Keratinocyte (primary cell): ENCODE measurements around the gene POP4. TPM values are rescaled to one million over a fixed set of nuclear protein-coding genes. Genes with fewer than 3 reads are reported as not detected.

Experiments
- DNase-seq: peaks from one replicate; pipeline ENCODE4 v3.0.0-alpha.2; 2011; ENCODE audit warnings: low read depth, missing footprints, low spot score
- FAIRE-seq: peaks from 2 replicates; lab custom pipeline; 2011; peaks lifted over from hg19 to GRCh38; lab: Jason Lieb, UNC
- H2AFZ ChIP-seq: 2 replicates; pipeline ENCODE4 v1.6.0; 2012; ENCODE audit warnings: low read length, control low read depth, inconsistent platforms; ENCODE audit not compliant: control insufficient read depth
- H3K27ac ChIP-seq: 2 replicates; pipeline ENCODE4 v1.5.1; 2011; ENCODE audit warnings: low read length; ENCODE audit not compliant: control insufficient read depth, insufficient read depth
- H3K27me3 ChIP-seq: 3 replicates; pipeline ENCODE4 v1.6.0; 2011; ENCODE audit warnings: low read length; ENCODE audit not compliant: control insufficient read depth, insufficient read depth; ENCODE audit errors: extremely low read depth
- H3K36me3 ChIP-seq, 2 experiments: 2 replicates in 1 of 2; 3 replicates in 1 of 2; pipeline ENCODE4 v1.5.1; 2011; ENCODE audit warnings: low read length in 2 of 2, mild to moderate bottlenecking in 1 of 2; ENCODE audit not compliant: control insufficient read depth in 2 of 2, insufficient read depth in 2 of 2; ENCODE audit errors: extremely low read depth in 1 of 2
- H3K4me1 ChIP-seq: 3 replicates; pipeline ENCODE4 v1.5.1; 2011; ENCODE audit warnings: low read length; ENCODE audit not compliant: control insufficient read depth, insufficient read depth; ENCODE audit errors: extremely low read depth
- H3K4me2 ChIP-seq: 3 replicates; pipeline ENCODE4 v1.6.0; 2011; ENCODE audit warnings: low read depth, low read length; ENCODE audit not compliant: control insufficient read depth, insufficient read depth; ENCODE audit errors: extremely low read depth
- H3K4me3 ChIP-seq, 3 experiments: fragments of 200-600 bp in 1 of 3; sonication (generic) in 1 of 3; 2 replicates in 2 of 3; 3 replicates in 1 of 3; pipeline ENCODE4 v1.5.1; 2011 to 2016; ENCODE audit warnings: low read length in 3 of 3, mild to moderate bottlenecking in 3 of 3, control low read depth in 2 of 3, inconsistent platforms in 1 of 3, low read depth in 1 of 3, mixed read lengths in 1 of 3, mixed run types in 1 of 3, moderate library complexity in 1 of 3; ENCODE audit not compliant: control insufficient read depth in 2 of 3, insufficient read depth in 2 of 3; ENCODE audit errors: extremely low read depth in 1 of 3
- H3K79me2 ChIP-seq: 2 replicates; pipeline ENCODE4 v1.6.0; 2012; ENCODE audit warnings: low read length; ENCODE audit not compliant: control insufficient read depth, insufficient read depth
- H3K9ac ChIP-seq: 3 replicates; pipeline ENCODE4 v1.6.0; 2011; ENCODE audit warnings: low read length; ENCODE audit not compliant: control insufficient read depth, insufficient read depth; ENCODE audit errors: extremely low read depth
- H3K9me1 ChIP-seq: 3 replicates; pipeline ENCODE4 v1.6.0; 2011; ENCODE audit warnings: low read length; ENCODE audit not compliant: control insufficient read depth, insufficient read depth; ENCODE audit errors: extremely low read depth
- H3K9me3 ChIP-seq: 2 replicates; pipeline ENCODE4 v1.5.1; 2012; ENCODE audit warnings: low read depth, low read length; ENCODE audit not compliant: control insufficient read depth
- H4K20me1 ChIP-seq: 3 replicates; pipeline ENCODE4 v1.6.0; 2011; ENCODE audit warnings: low read length; ENCODE audit not compliant: control insufficient read depth, insufficient read depth; ENCODE audit errors: extremely low read depth
- CTCF ChIP-seq, 3 experiments: IDR thresholded peaks in 1 of 3; conservative IDR thresholded peaks in 1 of 3; optimal IDR thresholded peaks in 1 of 3; 2 replicates in 2 of 3; 3 replicates in 1 of 3; pipeline versions ENCODE3 to v1.5.1; 2011; ENCODE audit warnings: low read length in 3 of 3, mild to moderate bottlenecking in 3 of 3, moderate library complexity in 2 of 3, control low read depth in 1 of 3, inconsistent platforms in 1 of 3; ENCODE audit not compliant: insufficient read depth in 2 of 3; ENCODE audit errors: extremely low read depth in 1 of 3
- EZH2 ChIP-seq: IDR thresholded peaks from one replicate; pipeline ENCODE4 v1.6.1; 2012; ENCODE audit warnings: inconsistent platforms, mild to moderate bottlenecking, low read length, moderate library complexity
- dilution Hi-C: fragments of 300-500 bp; cut with MboI; formaldehyde crosslinking; loops from one replicate; pipeline ENCODE4 v1.7.0; 2020; ENCODE audit warnings: low sequenced_read_pairs; ENCODE audit not compliant: extremely low pct_ligation_motif_present
- polyA plus RNA-seq, 5 experiments: library from polyadenylated mRNA; depleted of rRNA in 3 of 5; stranded (reverse) in 3 of 5; stranded (forward) in 1 of 5; unstranded in 1 of 5; fragments of >200 nt; gene quantifications; 1 replicate in 1 of 5; 2 replicates in 3 of 5; 3 replicates in 1 of 5; pipeline versions ENCODE4 v1.2.1 to v1.2.3, GENCODE V29; 2011 to 2012; ENCODE audit warnings: missing spikeins in 2 of 5, low read depth in 1 of 5, low replicate concordance in 1 of 5

Gene POP4
- polyA plus RNA-seq, 1 donor (not counting 4 experiments of a cell fraction or from before 2014, with no cell fraction given): 104 TPM

GRCh38 chr19:29618871-29619270 is 12.8 kb downstream of the POP4 start:
- H3K27ac ChIP-seq: no peak overlapping the region
- no peak for FAIRE-seq
- peaks cover under 1% of the 10 kb centered on the region for H3K4me1 ChIP-seq
- H3K27me3 ChIP-seq: peaks cover 3% of the 10 kb centered on the region
- no peaks in the 10 kb centered on the region for H3K9me1 ChIP-seq
- no peaks in the 10 kb centered on the region for H3K9me3 ChIP-seq
- TF ChIP-seq EZH2: no peak
- no peak for TF ChIP-seq CTCF (optimal IDR thresholded peaks at IDR 0.05 in 1 of 3, IDR thresholded peaks at IDR 0.05 in 1 of 3, conservative IDR thresholded peaks at IDR 0.05 in 1 of 3; ENCODE audit: extremely low read depth in 1 of 3, insufficient read depth in 2 of 3, low read length in 3 of 3)
- H3K79me2 ChIP-seq: no peaks in the 10 kb centered on the region
- no peak overlapping the region for H2AFZ ChIP-seq
- no peak overlapping the region for H3K4me3 ChIP-seq
- H4K20me1 ChIP-seq: no peaks in the 10 kb centered on the region
- peaks cover 5 to 8% of the 10 kb centered on the region in 2 experiments for H3K36me3 ChIP-seq
- dilution Hi-C loops: no loop called here
- H3K9ac ChIP-seq: no peak overlapping the region
- H3K4me2 ChIP-seq: no peak overlapping the region
- DNase-seq: no peak

GRCh38 chr19:29620931-29621351 is 14.9 kb downstream of the POP4 start:
- H2AFZ ChIP-seq: no peak overlapping the region
- no peak overlapping the region for H3K9ac ChIP-seq
- no peak for FAIRE-seq
- no peak overlapping the region for H3K27ac ChIP-seq
- dilution Hi-C loops: no loop called here
- H3K79me2 ChIP-seq: no peaks in the 10 kb centered on the region
- H3K9me1 ChIP-seq: no peaks in the 10 kb centered on the region
- no peak for DNase-seq
- peaks cover 2 to 4% of the 10 kb centered on the region in 2 experiments for H3K36me3 ChIP-seq
- H3K27me3 ChIP-seq: peaks cover 3% of the 10 kb centered on the region
- H3K4me1 ChIP-seq: peaks cover 2% of the 10 kb centered on the region
- no peaks in the 10 kb centered on the region for H4K20me1 ChIP-seq
- no peaks in the 10 kb centered on the region for H3K9me3 ChIP-seq
- H3K4me2 ChIP-seq: no peak overlapping the region
- no peak overlapping the region for H3K4me3 ChIP-seq
- TF ChIP-seq EZH2 (no peak), CTCF (optimal IDR thresholded peaks at IDR 0.05 in 1 of 3, IDR thresholded peaks at IDR 0.05 in 1 of 3, conservative IDR thresholded peaks at IDR 0.05 in 1 of 3; ENCODE audit: extremely low read depth in 1 of 3, insufficient read depth in 2 of 3, low read length in 3 of 3) (no peak)
